Suprapubic skin (tissue), 3 donors: Measurements from ENCODE around the gene HJURP.

Source experiments
- CTCF ChIP-seq, 2 donors: fragments of 200-600 bp in 1 of 2; fragments of 450-650 bp in 1 of 2; sonication (generic) in 1 of 2; IDR thresholded peaks; one replicate each; pipeline ENCODE4 v1.5.1; 2016 to 2019; ENCODE audit warnings: antibody characterized with exemption in 2 of 2, mild to moderate bottlenecking in 1 of 2, moderate library complexity in 1 of 2
- POLR2A ChIP-seq, 2 donors: fragments of 450-650 bp; IDR thresholded peaks; one replicate each; pipeline ENCODE4 v1.6.1; 2017; ENCODE audit warnings: antibody characterized with exemption in 2 of 2, mild to moderate bottlenecking in 2 of 2, moderate library complexity in 2 of 2

GRCh38 chr2:233833345-233833744, 21.0 kb downstream of the HJURP start:
- TF ChIP-seq CTCF (IDR thresholded peaks at IDR 0.05) (no peak), POLR2A (IDR thresholded peaks at IDR 0.05) (no peak)
